Neutrophil (primary cell): Measurements from ENCODE around the gene SLC16A4.
"Not testable (repeated sequence)": the region's sequence is repeated elsewhere in the genome, so short reads cannot be mapped to it uniquely, and the experiment has no call there.

Source experiments
- H3K27ac ChIP-seq: fragments of 200-600 bp; sonication (generic); 2 replicates; pipeline ENCODE4 v1.5.1; 2016; ENCODE audit warnings: mild to moderate bottlenecking, moderate library complexity
- H3K27me3 ChIP-seq: fragments of 200-600 bp; sonication (generic); 2 replicates; pipeline ENCODE4 v1.6.0; 2016; ENCODE audit warnings: mild to moderate bottlenecking
- H3K36me3 ChIP-seq: fragments of 200-600 bp; sonication (generic); 2 replicates; pipeline ENCODE4 v1.5.1; 2017
- H3K4me1 ChIP-seq, 2 experiments: fragments of 200-600 bp in 1 of 2; sonication (generic) in 1 of 2; 1 replicate in 1 of 2; 2 replicates in 1 of 2; pipeline versions ENCODE4 v1.5.1 to v1.6.1; 2013 to 2016; ENCODE audit warnings: low read depth in 1 of 2, low read length in 1 of 2, mild to moderate bottlenecking in 1 of 2, moderate library complexity in 1 of 2; ENCODE audit not compliant: control insufficient read depth in 1 of 2, insufficient read depth in 1 of 2
- H3K4me3 ChIP-seq, 2 experiments: fragments of 200-600 bp in 1 of 2; sonication (generic) in 1 of 2; 1 replicate in 1 of 2; 2 replicates in 1 of 2; pipeline ENCODE4 v1.5.1; 2013 to 2016; ENCODE audit warnings: low read depth in 1 of 2, low read length in 1 of 2, mild to moderate bottlenecking in 1 of 2, moderate library complexity in 1 of 2
- H3K9me3 ChIP-seq: fragments of 200-600 bp; sonication (generic); 2 replicates; pipeline ENCODE4 v1.5.1; 2016
- CTCF ChIP-seq: fragments of 200-600 bp; sonication (generic); IDR thresholded peaks from 2 replicates; pipeline ENCODE4 v1.5.1; 2016; ENCODE audit warnings: antibody characterized with exemption

The SLC16A4 gene

DNA sequence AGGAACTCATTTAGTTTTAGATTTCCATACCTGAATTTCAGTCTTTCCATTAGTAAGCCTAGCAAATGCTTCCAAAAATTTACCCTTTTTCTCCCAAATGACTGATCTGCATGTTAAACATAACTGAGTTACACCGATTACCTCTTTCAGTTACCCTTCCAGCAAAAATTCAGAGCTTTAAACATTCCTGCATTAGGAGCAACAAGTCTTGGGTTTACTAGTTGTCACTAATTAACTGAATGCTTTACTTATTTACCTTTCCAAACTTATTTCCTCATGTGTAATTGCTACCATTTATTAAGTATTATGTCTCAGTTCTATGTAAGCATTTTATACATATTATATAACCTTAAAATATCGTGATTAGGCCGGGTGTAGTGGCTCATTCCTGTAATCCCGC, 13.6 kb upstream of the SLC16A4 start:
- no peaks in the 10 kb centered on the region for H3K27me3 ChIP-seq
- H3K9me3 ChIP-seq: no peaks in the 10 kb centered on the region
- H3K27ac ChIP-seq: no peak overlapping the region
- no peak for TF ChIP-seq CTCF
- peaks cover 25 to 26% of the 10 kb centered on the region in 2 experiments for H3K4me1 ChIP-seq
- no peak overlapping the region for H3K4me3 ChIP-seq
- H3K36me3 ChIP-seq: peaks cover 66% of the 10 kb centered on the region

GRCh38 chr1:110403805-110404204, 13.0 kb upstream of the SLC16A4 start:
- TF ChIP-seq CTCF: no peak
- Histone ChIP-seq H3K4me1 (peaks cover 25 to 26% of the 10 kb centered on the region in 2 experiments), H3K36me3 (peaks cover 70% of the 10 kb centered on the region), H3K4me3 (no peak overlapping the region), H3K9me3 (no peaks in the 10 kb centered on the region), H3K27ac (no peak overlapping the region), H3K27me3 (no peaks in the 10 kb centered on the region)

- not testable (repeated sequence) for H3K4me3 ChIP-seq, H3K4me1 ChIP-seq, H3K27ac ChIP-seq, H3K9me3 ChIP-seq, H3K27me3 ChIP-seq
- peaks cover 54% of the 10 kb centered on the region for H3K36me3 ChIP-seq
Measured at GRCh38 chr1:110396259-110396958, 5.6 kb upstream of the SLC16A4 start.

GRCh38 chr1:110394493-110394820, 3.6 kb upstream of the SLC16A4 start:
- Histone ChIP-seq H3K27me3 (no peaks in the 10 kb centered on the region), H3K4me3 (no peak overlapping the region), H3K36me3 (peaks cover 35% of the 10 kb centered on the region), H3K4me1 (no peaks in the 10 kb centered on the region), H3K27ac (no peak overlapping the region), H3K9me3 (no peaks in the 10 kb centered on the region)
- TF ChIP-seq CTCF: no peak

- no peak for TF ChIP-seq CTCF
- Histone ChIP-seq H3K36me3 (peaks cover 31% of the 10 kb centered on the region), H3K27me3 (no peaks in the 10 kb centered on the region), H3K4me1 (no peaks in the 10 kb centered on the region), H3K4me3 (no peak overlapping the region), H3K9me3 (no peaks in the 10 kb centered on the region), H3K27ac (no peak overlapping the region)
Measured at GRCh38 chr1:110393691-110394492, 3.1 kb upstream of the SLC16A4 start.

DNA sequence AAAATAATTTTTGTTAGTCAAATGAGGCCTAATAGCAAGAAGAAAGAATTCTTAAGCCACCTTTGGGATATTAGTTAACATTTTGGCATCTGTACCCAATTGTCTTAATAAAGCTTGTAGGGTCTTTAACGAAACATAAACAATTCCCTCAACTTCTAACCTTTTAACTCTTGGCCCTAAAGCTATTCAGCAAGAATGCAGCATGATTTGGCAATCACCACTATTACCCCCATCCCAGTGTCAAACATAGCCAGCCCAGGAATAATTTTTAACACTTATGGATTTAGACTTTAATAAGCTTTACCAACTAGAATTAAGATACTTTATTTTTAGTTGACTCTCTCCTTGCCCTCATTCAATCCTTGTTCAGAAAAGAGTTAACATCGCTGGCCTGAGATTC, 2.5 kb upstream of the SLC16A4 start:
- Histone ChIP-seq H3K36me3 (peaks cover 25% of the 10 kb centered on the region), H3K4me3 (no peak overlapping the region), H3K27me3 (no peaks in the 10 kb centered on the region), H3K27ac (no peak overlapping the region), H3K4me1 (no peaks in the 10 kb centered on the region), H3K9me3 (no peaks in the 10 kb centered on the region)
- TF ChIP-seq CTCF: no peak
